IPS DF 6.9 (cell line): ENCODE data around the gene TECR.
"Not testable (repeated sequence)": the region's sequence is repeated elsewhere in the genome, so short reads cannot be mapped to it uniquely, and the experiment has no call there.

Experiments
- DNase-seq: peaks from one replicate; pipeline ENCODE4 v3.0.0-alpha.2; 2013; ENCODE audit warnings: low read depth, low spot score
- H3K27ac ChIP-seq: one replicate; pipeline ENCODE4 v1.5.1; 2013; ENCODE audit warnings: low read length, control low read depth
- H3K27me3 ChIP-seq: 2 replicates; pipeline ENCODE4 v1.6.1; 2013; ENCODE audit warnings: mild to moderate bottlenecking, low read length; ENCODE audit not compliant: control insufficient read depth, insufficient read depth
- H3K36me3 ChIP-seq: 2 replicates; pipeline ENCODE4 v1.6.1; 2013; ENCODE audit warnings: low read length; ENCODE audit not compliant: control insufficient read depth, insufficient read depth
- H3K4me1 ChIP-seq: 2 replicates; pipeline ENCODE4 v1.6.1; 2013; ENCODE audit warnings: low read length; ENCODE audit not compliant: control insufficient read depth, insufficient read depth
- H3K4me3 ChIP-seq: 2 replicates; pipeline ENCODE4 v1.5.1; 2013; ENCODE audit warnings: mild to moderate bottlenecking, low read length
- H3K9me3 ChIP-seq: 2 replicates; pipeline ENCODE4 v1.6.1; 2013; ENCODE audit warnings: low read length, inconsistent platforms; ENCODE audit not compliant: control insufficient read depth, insufficient read depth
- WGBS: extraction: QIAGEN DNeasy Blood & Tissue Kit; methylation state at CpG from one replicate; pipeline ENCODE4 v1.1.7; 2013; ENCODE audit warnings: mixed read lengths, missing lambda C conversion rate; ENCODE audit not compliant: insufficient read length, insufficient coverage; 5-methylcytosine and 5-hydroxymethylcytosine counted together

TECR gene

GRCh38 chr19:14595558-14595957, 66.2 kb downstream of the TECR start:
- no peak for DNase-seq
- Histone ChIP-seq H3K27ac (no peak overlapping the region), H3K36me3 (no peaks in the 10 kb centered on the region), H3K27me3 (no peaks in the 10 kb centered on the region), H3K9me3 (no peaks in the 10 kb centered on the region), H3K4me3 (no peak overlapping the region), H3K4me1 (no peaks in the 10 kb centered on the region)
- WGBS = 100% methylated on average over 3 of the region's 3 CpGs

- H3K4me1 ChIP-seq = no peaks in the 10 kb centered on the region
- H3K27ac ChIP-seq = no peak overlapping the region
- WGBS = no CpG with 5 or more reads among the region's 8 CpGs
- H3K9me3 ChIP-seq = no peaks in the 10 kb centered on the region
- H3K4me3 ChIP-seq = no peak overlapping the region
- DNase-seq = no peak
- H3K36me3 ChIP-seq = no peaks in the 10 kb centered on the region
- H3K27me3 ChIP-seq = no peaks in the 10 kb centered on the region
These were observed 70.3 kb downstream of the TECR start for GRCh38 chr19:14599548-14600147.

GRCh38 chr19:14603990-14604387, 74.6 kb downstream of the TECR start:
- no peak for DNase-seq
- Histone ChIP-seq H3K4me1 (no peaks in the 10 kb centered on the region), H3K27me3 (no peaks in the 10 kb centered on the region), H3K9me3 (no peaks in the 10 kb centered on the region), H3K27ac (no peak overlapping the region), H3K36me3 (no peaks in the 10 kb centered on the region), H3K4me3 (no peak overlapping the region)
- no CpG with 5 or more reads among the region's 2 CpGs for WGBS

- H3K4me1 ChIP-seq = no peaks in the 10 kb centered on the region
- no peak overlapping the region for H3K27ac ChIP-seq
- H3K9me3 ChIP-seq = no peaks in the 10 kb centered on the region
- no CpG with 5 or more reads among the region's 9 CpGs for WGBS
- DNase-seq = no peak
- no peaks in the 10 kb centered on the region for H3K36me3 ChIP-seq
- no peaks in the 10 kb centered on the region for H3K27me3 ChIP-seq
- no peak overlapping the region for H3K4me3 ChIP-seq
These were observed 77.2 kb downstream of the TECR start for GRCh38 chr19:14606627-14607026.

- no CpG with 5 or more reads among the region's 4 CpGs for WGBS
- Histone ChIP-seq H3K4me3 (no peak overlapping the region), H3K27me3 (no peaks in the 10 kb centered on the region), H3K4me1 (no peaks in the 10 kb centered on the region), H3K36me3 (no peaks in the 10 kb centered on the region), H3K9me3 (no peaks in the 10 kb centered on the region), H3K27ac (no peak overlapping the region)
- DNase-seq = no peak
These were observed 81.7 kb downstream of the TECR start for GRCh38 chr19:14611051-14611450.

- H3K4me3 ChIP-seq, H3K4me1 ChIP-seq: not testable (repeated sequence)
These were observed 82.8 kb downstream of the TECR start for GRCh38 chr19:14612242-14612641.

GRCh38 chr19:14612657-14613056, 83.3 kb downstream of the TECR start:
- DNase-seq = no peak
- Histone ChIP-seq H3K36me3 (no peaks in the 10 kb centered on the region), H3K27me3 (no peaks in the 10 kb centered on the region), H3K27ac (no peak overlapping the region), H3K4me1 (no peaks in the 10 kb centered on the region), H3K9me3 (no peaks in the 10 kb centered on the region), H3K4me3 (no peak overlapping the region)
- WGBS = no CpG with 5 or more reads among the region's 4 CpGs

More at GRCh38 chr19:14612242-14612641, 82.8 kb downstream of the TECR start:
- not testable (repeated sequence) for H3K9me3 ChIP-seq, H3K27ac ChIP-seq, H3K27me3 ChIP-seq, DNase-seq, H3K36me3 ChIP-seq
- WGBS = no CpG with 5 or more reads among the region's 5 CpGs

- not testable (repeated sequence) for H3K27ac ChIP-seq, H3K4me3 ChIP-seq, H3K27me3 ChIP-seq, DNase-seq, H3K4me1 ChIP-seq, H3K9me3 ChIP-seq, H3K36me3 ChIP-seq
- WGBS = no CpG with 5 or more reads among the region's 14 CpGs
These were observed 84.2 kb downstream of the TECR start for GRCh38 chr19:14613399-14614098.

- no peaks in the 10 kb centered on the region for H3K36me3 ChIP-seq
- no peak overlapping the region for H3K4me3 ChIP-seq
- WGBS = no CpG with 5 or more reads among the region's 4 CpGs
- no peak overlapping the region for H3K27ac ChIP-seq
- no peaks in the 10 kb centered on the region for H3K9me3 ChIP-seq
- no peaks in the 10 kb centered on the region for H3K4me1 ChIP-seq
- DNase-seq = no peak
- H3K27me3 ChIP-seq = no peaks in the 10 kb centered on the region
These were observed 84.7 kb downstream of the TECR start for GRCh38 chr19:14614099-14614412.
